CD4-positive, alpha-beta T cell treated with Interleukin-21 for 1 hour (primary cell): ENCODE results near the gene CST7.
"Not testable (repeated sequence)": the region's sequence is repeated elsewhere in the genome, so short reads cannot be mapped to it uniquely, and the experiment has no call there.

Source experiments
- DNase-seq: peaks from one replicate; pipeline ENCODE4 v3.0.0-alpha.2; 2020

The CST7 gene

DNA sequence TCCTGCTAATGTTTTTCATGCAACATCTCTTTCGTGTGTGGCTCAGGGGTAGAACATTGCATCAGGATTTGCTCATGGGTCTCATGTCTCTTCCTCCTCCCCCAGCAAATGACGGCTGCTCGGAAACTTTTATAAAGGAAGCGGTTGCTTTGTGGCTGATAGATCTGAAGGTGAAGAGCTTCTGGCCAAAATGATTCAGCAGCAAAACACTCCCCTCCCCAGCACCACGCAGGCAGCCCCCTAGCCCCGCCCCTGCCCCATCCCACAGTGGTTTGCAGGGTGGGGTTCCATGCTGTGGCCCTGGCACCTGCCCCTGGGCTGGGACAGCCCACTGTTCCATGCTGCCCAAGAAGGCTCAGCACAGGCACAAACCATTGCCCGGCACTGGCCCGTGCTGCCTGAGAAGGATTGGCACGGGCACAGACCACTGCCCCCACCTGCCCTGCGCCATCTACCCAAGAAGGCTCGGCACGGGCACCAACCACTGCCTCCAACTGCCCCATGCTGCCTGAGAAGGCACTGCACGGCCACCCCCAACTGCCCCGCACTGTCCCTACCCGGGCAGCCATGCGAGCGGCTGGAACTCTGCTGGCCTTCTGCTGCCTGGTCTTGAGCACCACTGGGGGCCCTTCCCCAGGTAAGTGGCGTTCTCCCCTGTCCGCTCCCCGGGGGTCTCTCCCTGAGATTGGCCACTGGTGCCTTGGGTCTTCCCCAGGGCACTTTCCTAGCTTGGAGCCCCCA lies at the start of gene CST7:
TSS of gene CST7 (plus strand) at position 331 of the 741 bp plus-strand sequence. CDS start at position 568, 237 bp downstream.
- DNase-seq = peak; percentile 88

DNA sequence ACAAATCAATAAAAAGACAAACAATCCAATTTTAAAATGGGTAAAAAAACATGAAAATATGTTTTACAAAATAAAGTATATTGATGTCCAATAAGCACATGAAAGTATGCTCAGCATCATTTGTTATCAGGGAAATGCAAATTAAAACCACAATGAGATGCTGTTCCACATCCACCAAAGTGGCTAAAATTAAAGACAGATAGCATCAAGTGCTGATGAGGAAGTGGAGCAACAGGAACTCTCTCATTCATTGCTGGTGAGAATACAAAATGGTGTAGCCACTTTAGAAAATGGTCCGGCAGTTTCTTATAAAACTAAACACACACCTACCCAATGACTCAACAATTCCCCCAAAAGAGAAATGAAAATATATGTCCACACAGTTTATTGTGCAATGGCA lies 42.3 kb upstream of the CST7 start:
- no peak for DNase-seq

DNA sequence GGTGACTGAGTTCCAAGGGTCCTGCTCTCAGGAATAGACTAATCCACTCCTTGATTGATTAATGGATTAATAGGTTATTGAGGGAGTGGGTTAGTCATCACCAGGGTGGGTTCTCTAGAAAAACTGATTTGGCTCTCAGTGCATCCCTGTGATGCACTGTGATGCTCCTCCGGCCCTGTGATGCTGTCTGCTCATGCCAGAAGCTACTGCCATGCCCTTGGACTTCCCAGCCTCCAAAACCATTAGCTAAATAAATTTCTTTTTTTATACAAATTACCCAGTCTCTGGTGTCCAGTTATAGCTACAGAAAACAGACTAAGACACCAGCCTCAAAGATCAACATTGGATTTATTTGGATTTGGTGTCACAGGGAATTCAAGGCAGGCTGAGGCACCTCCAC lies 40.4 kb upstream of the CST7 start:
- DNase-seq = no peak

GRCh38 chr20:24909086-24909780 lies 39.8 kb upstream of the CST7 start:
- no peak for DNase-seq

DNA sequence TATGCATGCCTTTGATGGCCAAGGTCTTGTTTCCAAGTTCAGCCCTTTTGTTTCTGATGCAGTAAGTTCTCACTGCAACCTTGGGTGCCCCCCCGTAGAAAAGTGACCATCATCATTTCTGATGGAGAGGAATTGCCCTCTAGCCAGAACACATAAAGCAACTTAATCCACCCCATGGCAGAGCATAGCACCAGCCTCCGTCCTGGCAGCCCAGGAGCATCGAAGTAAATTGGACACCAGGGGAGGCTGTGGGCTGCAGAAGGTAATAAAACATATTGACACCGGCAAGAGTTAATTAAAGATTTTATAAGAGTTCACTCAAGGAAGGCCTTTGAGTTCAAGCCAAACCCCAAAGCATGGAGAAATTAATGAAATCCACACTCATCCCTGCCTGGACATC lies 39.2 kb upstream of the CST7 start:
- DNase-seq = no peak

GRCh38 chr20:24910461-24910860 lies 38.6 kb upstream of the CST7 start:
- no peak for DNase-seq

DNA sequence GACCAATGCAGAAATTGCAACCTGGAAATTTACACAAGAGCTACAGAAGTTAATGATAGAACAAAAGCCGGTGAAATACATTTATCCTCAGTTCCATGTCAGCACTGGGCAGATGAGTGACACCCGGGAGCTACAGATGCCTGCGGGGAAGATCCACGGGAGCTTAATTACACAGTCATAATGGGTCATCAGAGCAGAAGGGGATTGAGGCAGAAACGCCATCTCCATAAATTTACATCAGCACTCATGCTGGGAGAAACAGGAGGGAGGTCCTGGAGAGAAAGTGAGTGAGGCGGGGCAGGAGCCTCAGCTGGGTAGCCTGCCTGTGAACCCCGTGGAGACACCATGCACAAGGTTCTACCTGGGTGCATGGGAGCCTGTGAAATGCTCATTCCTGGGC lies 37.6 kb upstream of the CST7 start:
- no peak for DNase-seq

- no peak for DNase-seq
Measured at GRCh38 chr20:24912397-24913075, 36.5 kb upstream of the CST7 start.

GRCh38 chr20:24913076-24913628 lies 35.9 kb upstream of the CST7 start:
- DNase-seq = no peak

DNA sequence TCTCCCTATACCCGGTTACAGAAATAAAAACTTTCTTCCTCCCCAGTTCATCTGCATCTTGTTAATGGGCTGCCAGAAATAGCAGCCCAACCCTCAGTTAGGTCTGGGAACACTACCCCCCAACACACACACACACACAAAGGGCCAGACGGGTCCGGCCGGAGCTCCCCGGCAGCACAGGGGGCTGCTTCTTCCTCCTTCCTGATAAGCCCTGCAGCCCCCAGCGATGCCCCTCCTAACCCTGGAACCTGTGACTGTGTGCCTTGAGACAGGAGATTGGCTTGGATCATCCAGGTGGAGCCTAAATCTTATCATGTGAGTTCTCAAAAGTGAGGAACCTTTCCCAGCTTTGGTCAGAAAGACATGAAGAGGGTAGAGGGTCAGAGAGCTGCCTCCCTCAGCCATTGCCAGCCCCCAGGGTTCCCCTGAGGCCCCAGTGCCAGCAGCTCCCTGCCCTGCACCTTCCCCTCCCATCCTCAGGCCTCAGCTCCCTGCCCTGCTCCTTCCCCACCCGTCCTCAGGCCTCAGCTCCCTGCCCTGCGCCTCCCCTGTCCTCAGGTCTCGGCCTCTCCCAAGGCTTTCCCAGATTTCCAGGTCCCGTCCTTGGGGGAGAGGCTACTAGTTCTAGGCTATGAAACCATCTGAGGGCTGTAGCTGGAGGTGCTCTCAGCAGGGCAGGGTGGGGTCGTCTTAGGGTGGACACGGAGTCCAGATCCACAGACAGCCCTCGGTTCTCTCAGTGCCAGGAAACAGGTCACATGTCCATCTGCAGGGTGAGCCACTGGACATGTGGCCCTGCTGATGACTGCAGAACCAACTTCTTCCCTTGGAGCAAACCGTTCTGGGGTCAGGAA lies 34.5 kb upstream of the CST7 start:
- no peak for DNase-seq

GRCh38 chr20:24915440-24915839 lies 33.6 kb upstream of the CST7 start:
- no peak for DNase-seq

DNA sequence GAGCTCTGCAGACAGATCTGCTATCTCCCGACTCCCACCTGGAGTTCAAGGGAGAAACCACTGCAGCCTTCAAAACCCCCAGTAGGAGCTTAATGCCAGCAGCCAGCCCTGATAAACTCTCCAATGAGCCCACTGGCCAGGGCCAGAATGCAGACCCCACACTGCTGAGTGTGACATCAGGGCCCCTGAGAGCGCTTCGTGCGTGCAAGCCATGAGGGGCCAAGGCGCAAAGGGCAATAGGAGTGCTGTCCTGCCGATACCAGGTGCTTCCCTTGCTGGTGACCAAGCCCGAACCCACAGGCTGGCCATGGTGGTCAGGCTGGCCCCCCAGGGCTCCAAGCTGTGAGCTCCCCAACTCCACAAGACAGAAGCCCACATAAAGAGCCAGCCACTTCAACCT lies 33.2 kb upstream of the CST7 start:
- DNase-seq = no peak

- no peak for DNase-seq
Measured at GRCh38 chr20:24916412-24916811, 32.7 kb upstream of the CST7 start.

- DNase-seq = no peak
Measured at GRCh38 chr20:24917056-24917455, 32.0 kb upstream of the CST7 start.

- DNase-seq = peak; percentile 36
Measured at GRCh38 chr20:24917797-24918578, 31.1 kb upstream of the CST7 start.

- DNase-seq = no peak
Measured at GRCh38 chr20:24918579-24919566, 30.2 kb upstream of the CST7 start.

DNA sequence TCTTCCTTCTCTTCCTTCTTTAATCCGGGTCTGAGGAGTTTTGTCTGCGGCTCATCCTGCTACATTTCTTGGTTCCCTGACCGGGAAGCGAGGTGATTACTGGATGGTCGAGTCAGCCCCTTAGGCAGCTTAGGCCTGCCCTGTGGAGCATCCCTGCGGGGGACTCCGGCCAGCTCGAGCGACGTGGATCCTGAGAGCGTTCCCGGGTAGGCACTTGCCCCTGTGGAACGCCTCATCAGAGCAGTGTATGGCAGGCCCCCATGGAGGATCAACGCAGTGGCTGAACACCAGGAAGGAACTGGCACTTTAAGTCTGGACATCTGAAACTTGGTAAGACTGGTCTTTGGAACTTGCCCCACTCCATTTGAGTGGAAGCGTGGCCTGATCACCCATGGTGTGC lies 29.4 kb upstream of the CST7 start:
- not testable (repeated sequence) for DNase-seq

DNA sequence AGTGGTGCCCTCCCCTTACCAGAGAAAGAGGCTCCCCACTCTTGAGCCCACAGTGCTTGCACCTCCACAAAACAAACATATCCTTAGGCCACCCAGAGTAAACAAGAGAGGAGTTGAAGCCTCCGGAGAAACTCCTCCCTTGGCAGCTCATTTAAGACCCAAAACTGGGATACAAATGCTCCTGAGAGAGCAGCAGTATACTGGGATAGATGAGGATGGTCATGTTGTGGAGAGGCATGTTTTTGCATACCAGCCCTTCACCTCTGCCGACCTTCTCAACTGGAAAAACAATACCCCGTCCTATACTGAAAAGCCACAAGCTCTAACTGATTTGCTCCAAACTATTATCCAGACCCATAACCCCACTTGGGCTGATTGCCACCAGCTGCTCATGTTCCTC lies 28.4 kb upstream of the CST7 start:
- DNase-seq = not testable (repeated sequence)

GRCh38 chr20:24929259-24929658 lies 19.8 kb upstream of the CST7 start:
- DNase-seq = not testable (repeated sequence)
